NCI-H1092 (cell line): ENCODE results near the gene CSNK1G2.

Experiments
- DNase-seq: peaks from one replicate; lab custom pipeline; 2025; lab: John Stamatoyannopoulos, UW

The CSNK1G2 gene

DNA sequence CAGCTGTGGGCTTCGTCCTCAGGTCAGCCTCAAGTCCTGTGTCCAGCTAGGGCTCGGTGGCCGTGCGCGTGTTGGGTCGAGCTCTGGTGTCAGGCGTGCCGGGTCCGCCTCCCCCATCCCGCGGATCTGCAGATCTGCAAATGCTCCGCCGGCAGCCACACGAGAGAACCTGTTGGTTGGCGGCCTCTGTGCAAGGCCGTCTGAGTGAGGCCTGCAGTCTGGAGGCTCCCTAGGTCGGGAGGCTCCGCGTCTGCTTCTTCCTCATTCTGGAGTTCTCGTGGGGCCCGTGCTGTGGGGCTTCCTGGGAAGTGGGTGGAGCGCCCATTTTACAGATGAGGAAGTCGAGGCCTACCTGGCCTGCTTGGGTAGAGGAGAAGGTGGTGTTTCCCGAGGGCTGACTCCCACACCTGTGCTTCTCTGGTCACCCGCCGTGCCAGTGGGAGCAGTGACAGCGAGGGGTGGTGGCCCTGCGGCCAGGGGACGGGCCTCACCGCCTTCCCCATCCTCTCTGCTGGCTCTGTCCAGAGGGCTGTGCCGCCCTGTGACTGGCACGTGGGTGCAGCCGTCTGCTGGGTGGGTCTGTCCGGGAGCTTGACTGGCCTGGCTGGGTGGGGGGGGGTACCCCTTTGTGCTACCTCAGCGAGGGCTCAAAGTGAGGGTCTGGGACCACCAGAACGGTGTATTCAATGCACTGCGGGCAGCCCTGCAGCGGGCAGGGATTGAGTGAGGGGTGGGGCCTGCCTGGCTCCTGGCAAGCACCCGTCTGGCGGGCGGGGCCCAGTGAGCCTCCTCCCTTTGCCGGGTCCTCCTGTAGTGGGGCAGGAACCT lies 3.3 kb downstream of the CSNK1G2 start:
- no peak for DNase-seq

DNA sequence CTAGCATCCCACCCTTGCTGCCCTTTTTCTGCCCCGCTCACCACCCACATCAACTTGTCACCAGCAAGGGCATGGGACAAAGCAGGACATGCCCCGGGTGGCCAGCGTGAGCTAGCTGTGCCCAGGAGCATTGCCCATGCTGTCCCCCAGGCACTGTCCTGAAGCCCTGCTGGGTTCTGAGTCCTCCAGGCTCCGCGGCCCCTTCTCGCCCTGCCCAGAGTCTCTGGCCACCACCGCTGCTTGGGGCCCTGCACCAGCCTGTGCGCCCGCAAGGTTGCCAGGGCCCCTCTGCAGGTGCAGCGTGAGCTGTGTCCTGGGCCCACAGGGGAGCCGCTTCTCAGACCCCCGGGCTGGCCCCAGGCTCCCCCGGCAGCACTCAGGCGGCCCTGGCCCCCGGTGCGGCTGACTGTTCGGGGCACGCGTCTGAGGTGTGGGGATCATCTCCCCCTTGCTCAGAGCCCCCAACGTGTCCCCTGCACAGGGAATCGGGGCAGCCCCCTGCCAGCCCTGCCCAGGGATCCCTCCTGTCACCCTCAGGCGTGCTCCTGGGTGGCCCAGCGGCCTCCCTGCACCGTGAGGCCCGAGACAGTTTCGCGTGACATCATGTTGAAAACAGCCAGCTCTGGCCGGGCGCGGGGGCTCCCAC lies 4.1 kb downstream of the CSNK1G2 start:
- DNase-seq: no peak

DNA sequence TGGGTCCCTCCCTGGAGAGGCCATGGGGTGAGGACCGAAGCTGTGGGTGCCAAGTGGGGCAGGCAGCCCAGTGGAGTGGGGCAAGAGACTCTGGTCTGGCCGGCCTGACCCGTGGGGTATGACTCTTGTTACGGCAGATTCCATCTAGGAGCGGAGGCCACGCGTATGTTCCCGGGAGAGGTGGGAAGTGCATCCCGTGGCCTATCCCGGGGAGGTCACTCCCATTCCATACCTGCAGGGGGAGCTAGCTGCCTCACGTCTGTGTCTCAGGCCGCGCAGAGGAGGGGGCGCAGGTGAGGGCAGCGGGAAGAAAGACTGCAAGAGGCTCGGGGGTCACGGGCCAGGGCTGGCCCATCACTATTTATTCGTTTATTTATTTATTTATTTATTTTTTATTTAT lies 4.9 kb downstream of the CSNK1G2 start:
- no peak for DNase-seq

DNA sequence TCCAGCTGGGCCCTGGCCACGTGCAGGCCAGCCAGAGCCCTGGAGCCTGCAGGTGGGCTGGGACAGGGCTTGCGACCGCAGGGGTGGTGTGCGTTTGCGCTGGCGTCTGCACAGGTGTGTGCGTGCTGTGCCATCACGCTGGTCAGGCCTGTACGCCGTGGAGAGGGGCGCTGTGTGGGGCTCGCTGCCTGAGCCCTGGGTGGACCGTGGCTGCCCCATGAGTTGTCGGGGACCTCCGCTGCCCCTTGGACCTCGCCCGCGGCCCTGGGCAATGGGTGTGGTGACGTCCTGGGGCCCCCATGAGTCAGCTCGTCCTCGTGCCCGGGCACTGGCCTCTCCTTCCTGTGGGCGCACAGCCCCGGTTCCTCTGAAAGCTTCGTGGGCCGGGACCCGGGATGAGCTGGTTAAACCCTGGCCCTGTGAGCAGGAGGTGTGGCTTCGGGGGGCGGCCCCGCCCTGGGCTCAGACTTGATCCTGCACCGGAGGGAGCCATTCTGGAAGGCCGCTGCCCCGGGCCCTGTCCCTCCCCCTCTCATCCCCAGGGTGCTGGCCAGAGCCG lies 6.8 kb downstream of the CSNK1G2 start:
- no peak for DNase-seq

DNA sequence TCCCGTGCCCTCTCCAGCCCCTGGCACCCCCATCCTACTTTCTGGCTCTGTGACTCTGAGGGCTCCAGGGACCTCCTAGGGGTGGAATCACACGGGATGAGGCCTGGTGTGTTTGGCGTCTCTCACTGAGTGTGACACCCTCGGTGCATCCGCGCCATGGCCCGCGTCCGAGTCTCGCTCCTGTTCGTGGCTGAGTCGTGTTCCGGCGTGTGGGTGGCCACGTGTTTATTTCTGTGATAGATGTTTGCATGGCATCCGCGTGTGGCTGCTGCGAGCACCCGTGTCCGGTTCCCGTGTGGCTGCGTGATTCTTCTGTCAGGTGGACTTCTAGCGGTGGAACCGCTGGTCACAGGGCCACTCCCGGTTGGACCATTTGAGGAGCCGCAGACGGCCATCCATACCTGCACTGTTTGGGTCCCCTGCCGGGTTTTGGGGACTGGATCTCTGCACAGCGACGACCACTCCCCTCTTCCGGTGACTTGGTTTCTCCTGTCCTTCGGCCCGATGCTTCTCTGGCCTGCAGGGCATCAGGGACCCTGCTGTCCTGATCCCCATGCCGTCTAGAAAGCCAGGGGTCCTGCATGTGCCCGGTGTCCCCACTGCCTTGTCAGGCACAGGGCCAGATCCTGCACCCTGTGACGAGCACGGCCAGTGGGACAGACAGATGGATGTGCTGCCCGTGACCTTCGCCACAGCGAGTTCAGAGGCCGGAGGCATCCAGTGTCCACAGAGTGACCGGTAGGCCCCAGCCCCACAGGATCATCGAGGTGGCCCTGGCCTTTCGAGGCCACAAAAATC lies 8.5 kb downstream of the CSNK1G2 start:
- DNase-seq: no peak

DNA sequence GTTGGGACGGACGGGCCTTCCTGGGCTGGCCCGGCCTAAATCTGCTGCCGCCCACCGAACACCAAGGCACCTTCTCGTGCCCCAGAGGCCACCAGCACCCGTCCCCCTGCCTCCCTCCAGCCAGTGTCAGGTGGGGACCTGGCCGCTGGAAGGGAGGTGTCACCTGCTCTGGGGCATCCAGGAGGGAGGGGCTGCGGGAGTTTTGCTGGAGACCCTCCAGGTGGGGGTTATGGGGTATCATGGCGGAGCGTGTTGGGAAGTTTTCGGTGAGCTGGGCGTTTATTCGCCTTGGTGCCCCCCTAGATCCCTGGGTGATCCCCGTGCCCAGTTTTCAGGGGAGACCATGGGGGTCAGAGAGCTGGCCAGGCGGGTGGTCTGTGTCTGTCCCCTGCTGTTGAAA lies 9.7 kb downstream of the CSNK1G2 start:
- DNase-seq: no peak

DNA sequence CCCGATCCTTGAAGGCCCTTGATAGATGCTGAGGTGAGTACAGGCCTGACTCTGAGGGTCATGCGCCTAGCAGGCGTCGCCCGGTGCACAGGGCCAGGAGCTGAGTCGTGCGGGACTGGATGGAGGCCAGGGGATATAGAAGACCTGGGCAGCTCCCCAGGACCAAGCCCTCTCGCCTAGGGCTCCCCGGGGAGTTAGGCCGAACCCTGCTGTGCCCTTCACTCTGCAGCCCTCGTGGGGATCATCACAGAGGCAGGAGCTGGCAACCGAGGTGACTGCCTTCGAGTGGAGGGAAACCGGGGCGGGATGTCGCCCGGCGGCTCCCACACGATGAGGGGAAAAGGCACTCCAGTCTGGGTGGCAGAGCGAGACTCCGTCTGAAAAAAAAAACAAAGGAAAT lies 11.7 kb downstream of the CSNK1G2 start:
- no peak for DNase-seq

DNA sequence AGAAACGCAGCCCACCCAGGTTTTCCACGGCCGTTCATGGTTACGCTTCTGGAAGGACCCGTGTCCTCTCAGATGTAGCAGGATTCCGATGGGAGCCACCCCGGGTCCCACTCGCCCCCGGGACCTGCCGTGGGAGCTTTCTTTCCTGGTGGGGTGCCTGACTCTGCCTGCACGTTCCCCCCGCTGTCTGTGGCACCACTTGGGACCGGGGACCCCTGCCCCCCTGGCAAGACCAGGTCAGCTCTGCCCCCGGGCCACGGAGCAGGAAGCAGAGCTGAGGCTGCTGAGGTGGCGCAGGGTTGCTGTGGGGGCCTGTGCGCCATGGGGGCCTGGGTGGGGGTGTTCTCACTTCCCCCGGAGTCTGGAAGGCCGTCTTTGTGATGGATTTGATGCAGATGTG lies 12.1 kb downstream of the CSNK1G2 start:
- no peak for DNase-seq

DNA sequence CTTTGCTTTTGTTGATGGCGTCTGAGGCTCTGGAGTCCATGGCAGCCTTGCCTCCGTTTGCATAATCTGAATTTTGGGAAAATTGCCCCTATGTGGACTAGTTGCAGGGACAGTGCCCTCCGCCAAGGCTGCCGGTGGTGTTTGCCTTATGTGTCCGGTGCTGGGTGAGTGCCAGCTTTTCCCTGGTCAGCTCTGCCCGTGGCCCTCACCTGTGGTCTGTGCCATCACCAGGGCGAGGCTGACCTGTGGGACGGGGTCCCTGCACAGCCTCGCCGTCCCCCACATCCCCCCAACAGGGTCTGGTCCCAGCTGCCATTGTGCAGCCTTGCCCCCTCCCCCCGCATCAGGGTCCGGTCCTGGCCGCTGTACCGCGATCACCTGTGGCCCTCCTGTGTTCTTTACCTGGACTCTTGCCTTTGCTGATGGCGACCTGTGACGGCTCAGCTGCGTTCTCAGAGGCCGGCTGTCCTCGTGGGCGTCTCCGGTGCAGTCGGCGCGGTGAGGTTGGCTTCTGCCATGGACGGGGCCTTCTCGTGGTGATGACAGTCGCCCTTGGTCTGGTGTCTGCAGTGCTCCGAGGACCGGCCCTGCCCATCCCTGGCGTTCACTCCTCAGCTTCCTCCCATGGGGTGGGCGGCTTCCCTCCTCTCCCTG lies 12.6 kb downstream of the CSNK1G2 start:
- no peak for DNase-seq

DNA sequence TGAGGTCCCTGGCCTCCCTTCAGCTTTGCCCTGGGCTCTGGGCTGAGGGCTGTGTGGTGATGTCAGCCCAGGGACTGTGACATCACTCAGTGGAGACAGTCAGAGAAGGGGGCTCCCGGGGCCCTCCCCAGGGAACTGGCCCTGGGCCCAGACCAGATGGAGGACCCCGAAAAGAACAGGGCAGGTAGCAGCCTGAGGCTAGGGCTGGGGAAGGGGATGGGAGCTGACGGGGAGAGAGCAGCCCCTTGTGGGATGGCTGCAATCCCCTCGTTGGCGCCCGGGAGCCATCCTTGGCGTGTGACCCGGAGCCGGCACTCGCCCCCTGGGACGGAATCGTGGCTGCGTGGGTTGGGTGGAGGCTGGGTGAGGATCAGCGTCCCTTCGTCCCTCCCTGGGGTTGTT lies 13.6 kb downstream of the CSNK1G2 start:
- no peak for DNase-seq

DNA sequence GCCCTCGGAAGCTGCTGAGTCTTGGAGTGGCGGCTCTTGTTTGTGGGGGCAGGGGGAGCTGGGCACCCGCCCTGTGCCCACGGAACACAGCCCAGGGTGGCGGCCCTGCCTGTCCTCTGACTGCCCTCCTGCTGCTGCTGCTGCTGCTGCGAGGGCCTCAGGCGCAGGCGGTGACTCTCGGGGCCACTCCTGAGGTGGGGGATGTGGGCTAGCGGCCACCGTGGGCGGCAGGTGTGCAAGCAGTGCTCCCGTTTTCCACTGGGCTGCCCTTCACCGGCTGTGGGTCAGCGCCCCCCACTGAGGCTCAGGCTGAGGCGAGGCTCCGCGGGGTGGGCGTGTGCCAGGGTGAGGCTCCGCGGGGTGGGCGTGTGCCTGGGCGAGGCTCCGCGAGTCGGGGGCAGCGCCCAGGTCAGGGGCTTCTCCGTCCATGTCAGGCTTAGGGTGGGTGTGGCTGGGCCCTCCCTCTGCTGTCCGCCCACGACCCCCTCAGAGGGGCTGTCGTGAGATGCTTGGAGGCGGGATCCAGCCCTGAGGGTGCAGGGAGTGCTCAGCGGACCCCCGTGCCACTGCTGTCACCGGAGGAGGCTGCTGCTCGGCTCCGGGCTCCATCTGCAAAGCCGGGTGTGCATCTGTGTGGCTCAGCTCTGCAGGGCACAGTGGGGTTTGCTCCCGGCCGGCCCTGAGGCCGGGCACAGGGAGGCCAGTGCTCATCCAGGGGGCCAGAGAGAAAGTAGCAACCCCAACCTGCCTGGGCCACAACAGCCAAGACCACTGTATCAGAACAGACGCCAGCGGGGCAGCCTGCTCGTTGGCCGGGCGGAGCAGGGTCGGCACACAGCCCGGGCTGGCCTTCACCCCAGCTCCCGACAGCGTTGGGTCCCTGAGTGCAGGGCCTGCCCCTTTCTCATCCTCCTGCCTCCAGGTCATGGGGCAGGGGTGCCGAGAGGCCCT lies 14.5 kb downstream of the CSNK1G2 start:
- no peak for DNase-seq

DNA sequence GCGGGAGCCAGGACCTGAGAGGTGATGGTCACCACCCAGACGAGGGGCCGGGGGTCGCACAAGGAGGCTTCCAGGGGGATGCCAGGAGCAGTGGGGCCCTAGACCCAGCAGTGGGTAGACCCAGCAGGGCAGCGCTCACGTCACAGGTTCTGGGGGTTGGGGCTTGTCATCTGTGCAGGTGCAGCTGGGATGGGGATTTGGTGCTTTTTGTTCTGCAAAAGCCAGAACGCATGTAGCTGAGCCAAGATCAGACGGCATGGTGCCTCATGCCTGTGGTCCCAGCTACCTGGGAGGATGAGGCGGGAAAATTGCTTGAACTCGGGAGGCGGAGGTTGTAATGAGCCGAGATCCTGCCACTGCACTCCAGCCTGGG lies 15.1 kb downstream of the CSNK1G2 start:
- DNase-seq: no peak

DNA sequence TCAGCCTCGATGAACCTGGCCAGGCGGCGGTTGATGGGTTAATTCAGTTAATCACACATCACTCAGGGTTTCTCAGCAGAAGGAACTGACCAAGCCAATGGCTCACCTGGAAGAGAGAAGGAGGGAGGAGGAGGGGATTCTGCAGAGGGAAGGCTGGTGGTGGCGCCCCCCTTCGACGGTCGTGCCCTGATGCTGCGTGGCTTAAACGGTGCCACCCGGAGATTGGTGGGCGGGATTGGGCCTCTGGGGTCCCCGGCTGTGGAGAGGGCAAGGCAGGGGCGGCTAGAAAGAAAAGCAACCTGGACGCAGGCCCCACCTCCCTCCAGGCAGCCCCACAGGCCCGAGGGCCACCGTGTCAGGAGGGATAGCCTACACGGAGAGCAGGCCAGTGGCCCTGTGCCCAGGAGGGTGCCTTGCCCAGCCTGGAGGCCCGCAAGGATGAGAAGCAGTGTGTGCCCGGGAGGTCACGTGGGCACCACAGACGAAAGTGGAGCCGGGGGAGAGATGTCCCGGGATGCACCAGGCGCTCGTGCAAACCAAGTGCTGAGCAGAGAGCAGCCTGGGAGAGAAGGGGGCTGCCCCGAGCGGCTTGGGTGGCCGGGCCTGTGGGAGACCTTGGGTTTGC lies 16.0 kb downstream of the CSNK1G2 start:
- no peak for DNase-seq

DNA sequence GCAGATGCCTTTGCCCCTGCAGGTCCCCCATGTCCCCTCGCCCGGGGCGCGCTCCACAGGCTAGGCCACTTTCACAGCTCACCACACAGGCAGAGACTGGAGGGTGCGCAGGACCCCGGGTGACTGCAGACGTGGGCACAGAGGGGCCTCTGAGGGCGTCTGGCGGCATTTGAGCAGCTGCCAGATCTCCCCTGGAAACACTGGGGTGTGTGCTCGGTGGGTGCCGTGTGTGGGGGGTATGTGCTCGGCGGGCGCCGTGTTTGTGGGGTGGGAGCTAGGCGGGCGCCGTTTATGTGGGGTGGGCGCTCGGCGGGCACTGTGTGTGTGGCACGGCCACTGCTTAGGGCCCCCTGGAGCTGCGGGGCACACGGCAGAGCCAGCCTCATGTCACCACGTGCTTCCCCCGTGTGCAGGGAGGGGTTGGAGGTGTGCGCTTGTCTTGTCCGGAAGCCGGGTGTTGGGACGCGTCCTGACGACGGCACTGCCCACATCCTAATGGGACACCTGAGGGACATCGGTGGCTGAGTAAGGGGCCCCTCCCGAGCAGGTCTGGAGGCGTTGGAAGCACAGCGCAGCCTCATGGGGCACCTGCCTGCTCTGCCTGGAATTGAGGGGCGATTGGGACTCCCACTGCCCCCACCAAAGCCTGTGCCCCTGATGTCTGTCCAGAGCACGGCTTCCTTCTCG lies 16.7 kb downstream of the CSNK1G2 start:
- no peak for DNase-seq

DNA sequence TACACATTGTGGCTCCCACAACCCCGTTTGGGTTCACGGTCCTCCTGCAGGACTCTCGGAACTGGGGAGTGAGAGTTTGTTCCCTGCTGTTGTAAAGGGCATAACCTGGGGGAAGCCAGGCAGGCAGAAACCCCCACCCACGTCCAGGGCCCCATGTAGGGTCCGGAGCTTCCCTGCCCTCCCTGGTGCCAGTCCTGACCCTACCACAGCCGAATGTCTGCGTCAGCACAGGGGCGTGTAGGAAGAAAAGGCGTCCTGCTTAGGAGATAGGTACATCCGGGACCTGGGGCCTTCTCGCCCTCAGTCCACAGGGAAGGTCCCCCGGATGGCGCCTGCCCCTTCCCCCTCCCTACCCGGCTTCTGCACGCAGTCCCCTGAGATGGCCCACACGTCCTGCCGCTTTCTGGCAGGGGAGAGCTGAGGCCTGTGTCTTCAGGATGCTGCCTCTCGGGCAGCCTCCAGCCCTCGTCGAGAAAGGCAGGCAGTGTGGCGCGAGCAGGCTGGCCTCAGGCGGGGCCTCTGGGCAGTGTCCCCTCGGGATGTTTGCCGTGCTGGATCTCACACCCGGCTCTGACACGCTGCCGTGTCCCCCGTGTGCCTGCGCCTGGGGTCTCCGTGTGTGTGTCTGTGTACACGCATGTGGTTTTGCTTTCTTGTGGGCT lies 19.1 kb downstream of the CSNK1G2 start:
- DNase-seq: no peak

DNA sequence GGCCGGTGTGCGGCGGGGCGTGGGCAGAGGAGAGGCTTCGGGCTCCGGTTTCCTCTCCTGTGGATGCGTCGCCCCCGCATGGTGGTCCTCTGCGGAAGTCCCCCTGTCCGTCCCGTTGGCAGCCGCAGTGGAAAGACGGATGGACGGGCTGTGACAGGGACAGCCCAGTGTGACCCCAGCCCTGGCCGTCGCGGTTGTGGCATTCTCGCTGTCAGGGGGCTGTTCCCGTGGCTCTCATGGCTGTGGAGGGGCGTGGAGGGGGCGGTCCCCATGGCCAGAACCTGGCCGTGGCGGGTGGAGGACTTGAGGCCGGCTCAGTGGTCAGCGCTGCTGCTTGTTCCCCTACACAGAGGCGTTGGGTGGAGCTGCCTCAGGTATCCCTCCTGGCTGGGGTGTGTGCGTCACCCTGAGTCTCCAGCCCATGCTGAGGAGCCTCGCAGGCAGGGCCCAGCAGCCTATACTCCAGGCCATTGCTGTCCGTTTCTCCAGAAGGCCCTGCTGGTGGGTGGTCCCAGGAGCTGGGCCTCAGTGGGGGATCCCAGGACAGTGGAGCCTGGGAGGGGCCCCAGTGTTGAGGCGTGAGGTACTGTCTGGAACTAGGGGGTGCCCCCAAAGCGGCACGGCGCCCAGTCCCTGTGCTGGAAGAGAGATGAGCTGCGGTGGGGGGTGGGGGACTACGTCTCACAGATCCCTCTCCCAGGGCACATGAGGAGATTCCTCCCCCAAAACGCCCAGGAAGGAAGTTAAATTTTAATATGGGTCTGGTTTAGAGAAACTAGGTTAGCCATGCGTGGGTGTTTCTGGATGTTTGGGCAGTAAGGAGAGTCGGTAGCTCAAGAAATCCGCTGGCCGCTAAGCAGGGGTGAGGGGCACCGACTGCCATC lies 20.3 kb downstream of the CSNK1G2 start:
- no peak for DNase-seq

DNA sequence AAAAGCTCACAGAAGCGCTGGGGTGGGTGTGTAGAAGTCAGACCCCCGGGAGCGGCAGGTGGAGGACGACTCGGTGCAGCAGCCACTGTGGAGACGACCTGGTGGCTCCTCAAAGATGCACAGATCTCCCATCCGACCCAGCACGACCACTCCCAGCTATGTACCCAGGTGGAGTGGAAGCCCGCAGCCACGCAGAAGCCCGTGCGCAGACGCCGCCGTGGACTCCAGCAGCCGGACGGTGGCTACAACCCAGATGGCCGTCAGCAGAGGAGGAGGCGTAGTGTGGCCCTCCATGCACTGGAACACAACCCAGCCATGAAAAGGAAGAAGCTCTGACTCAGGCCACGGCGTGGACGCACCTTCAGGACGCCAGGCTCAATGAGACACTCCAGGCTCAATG lies 21.7 kb downstream of the CSNK1G2 start:
- no peak for DNase-seq

DNA sequence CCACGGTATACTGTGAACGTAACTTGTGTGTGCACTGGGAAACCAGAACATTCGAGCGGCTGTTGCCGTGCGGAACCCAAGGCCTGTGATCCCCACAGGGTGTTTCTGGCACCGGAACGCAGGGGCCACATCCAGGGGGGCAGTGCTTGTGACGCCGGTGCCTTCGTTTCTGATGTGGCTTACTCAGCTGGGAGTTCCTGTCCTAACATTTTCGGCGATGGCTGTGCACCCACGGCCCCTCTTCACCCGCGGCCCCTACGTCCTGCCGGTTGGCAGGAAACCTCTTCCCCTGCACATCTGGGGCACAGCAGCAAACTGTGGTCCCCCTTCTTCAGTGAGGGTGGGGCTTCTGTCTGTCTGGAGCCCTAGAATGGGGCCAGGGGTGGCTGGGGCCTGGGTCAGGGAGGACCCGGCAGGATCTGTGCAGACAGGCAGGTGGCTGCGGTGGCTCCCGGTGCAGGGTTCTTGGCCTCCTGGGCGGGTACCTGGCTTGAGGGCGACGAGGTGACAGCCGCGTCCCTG lies 26.2 kb downstream of the CSNK1G2 start:
- no peak for DNase-seq
